ENCODE results near the gene GYPA.

DNA sequence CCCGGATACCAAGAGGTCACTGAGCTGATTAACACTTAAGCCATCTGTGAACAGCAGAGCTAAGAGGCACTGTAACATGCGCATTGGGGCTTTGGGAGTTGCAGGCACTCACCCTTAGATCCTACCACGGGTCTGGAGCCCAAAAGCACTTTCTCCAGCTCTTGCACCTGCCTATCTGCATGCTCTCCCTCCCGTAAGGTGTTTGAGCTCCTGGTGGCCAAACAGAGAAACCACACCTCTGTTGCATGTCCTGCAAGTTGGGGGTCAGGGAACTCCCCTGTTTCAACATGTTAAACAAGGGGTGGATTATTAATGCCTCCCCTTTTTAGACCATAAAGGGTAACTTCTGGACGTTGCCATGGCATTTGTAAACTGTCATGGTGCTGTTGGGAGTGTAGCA, 49.8 kb downstream of the GYPA start:
- TF ChIP-seq, protein P1, sequence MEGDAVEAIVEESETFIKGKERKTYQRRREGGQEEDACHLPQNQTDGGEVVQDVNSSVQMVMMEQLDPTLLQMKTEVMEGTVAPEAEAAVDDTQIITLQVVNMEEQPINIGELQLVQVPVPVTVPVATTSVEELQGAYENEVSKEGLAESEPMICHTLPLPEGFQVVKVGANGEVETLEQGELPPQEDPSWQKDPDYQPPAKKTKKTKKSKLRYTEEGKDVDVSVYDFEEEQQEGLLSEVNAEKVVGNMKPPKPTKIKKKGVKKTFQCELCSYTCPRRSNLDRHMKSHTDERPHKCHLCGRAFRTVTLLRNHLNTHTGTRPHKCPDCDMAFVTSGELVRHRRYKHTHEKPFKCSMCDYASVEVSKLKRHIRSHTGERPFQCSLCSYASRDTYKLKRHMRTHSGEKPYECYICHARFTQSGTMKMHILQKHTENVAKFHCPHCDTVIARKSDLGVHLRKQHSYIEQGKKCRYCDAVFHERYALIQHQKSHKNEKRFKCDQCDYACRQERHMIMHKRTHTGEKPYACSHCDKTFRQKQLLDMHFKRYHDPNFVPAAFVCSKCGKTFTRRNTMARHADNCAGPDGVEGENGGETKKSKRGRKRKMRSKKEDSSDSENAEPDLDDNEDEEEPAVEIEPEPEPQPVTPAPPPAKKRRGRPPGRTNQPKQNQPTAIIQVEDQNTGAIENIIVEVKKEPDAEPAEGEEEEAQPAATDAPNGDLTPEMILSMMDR (IDR thresholded peaks at IDR 0.05): no peak
- no peak for TF ChIP-seq POLR2A (IDR thresholded peaks at IDR 0.05)
